NCI-H187 (cell line): ENCODE results near the gene LEFTY2.
"Not testable (repeated sequence)": the region's sequence is repeated elsewhere in the genome, so short reads cannot be mapped to it uniquely, and the experiment has no call there.

Experiments
- DNase-seq, 2 experiments: peaks; one replicate each; lab custom pipeline; 2025; lab: John Stamatoyannopoulos, UW

LEFTY2 gene

DNA sequence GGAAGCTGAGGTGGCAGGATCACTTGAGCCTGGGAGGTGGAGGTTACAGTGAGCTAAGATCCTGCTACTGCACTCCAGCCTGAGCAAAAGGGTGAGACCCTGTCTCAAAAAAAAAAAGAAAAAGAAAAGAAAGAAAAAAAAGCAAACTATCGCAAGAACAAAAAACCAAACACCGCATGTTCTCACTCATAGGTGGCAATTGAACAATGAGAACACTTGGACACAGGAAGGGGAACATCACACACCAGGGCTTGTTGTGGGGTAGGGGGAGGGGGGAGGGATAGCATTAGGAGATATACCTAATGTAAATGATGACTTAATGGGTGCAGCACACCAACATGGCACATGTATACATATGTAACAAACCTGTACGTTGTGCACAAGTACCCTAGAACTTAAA, 11.6 kb downstream of the LEFTY2 start:
- DNase-seq: not testable (repeated sequence)

DNA sequence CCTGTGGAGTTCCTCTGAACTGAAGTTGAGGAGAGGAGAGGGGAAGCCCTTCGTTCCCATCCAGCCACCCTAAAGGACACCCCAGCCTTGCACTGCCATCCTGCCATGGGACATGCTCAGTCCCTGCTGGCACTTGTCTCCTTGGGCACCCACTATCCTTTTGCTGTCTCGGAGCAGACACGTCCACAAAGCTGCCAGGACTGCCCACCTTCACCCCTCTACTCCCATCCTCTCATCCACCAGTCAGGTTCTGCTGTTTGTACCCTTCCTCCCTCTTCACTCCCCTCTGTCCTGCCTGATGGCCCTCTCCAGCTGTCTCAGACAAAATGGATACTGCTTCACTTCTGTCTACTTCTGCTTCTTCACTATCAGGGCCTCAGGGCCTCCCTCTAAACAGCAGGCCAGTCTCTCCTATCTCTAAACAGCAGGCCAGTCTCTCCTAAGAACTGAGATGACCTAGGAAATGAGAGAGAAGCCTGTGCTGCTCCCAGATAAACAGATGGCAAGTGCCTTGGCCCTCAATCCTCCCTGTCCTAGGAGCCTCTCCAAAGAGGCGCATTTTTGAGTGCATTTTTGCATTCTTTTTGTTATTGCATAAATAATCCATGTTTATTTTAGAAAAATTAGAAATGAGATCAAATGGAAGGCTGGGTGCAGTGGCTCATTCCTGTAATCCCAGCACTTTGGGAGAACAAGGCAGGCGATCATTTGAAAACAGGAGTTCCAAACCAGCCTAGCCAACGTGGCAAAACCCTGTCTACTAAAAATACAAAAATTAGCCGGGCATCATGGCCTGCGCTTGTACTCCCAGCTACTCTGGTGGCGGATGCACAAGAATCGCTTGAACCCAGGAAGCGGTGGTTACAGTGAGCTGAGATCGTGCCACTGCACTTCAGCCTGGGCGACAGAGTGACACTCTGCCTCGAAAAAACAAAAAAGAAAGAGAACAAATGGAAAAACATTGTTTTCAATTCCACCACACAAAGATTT, 12.5 kb downstream of the LEFTY2 start:
- DNase-seq: no peak

GRCh38 chr1:225926551-225927113, 14.4 kb downstream of the LEFTY2 start:
- no peak for DNase-seq

DNA sequence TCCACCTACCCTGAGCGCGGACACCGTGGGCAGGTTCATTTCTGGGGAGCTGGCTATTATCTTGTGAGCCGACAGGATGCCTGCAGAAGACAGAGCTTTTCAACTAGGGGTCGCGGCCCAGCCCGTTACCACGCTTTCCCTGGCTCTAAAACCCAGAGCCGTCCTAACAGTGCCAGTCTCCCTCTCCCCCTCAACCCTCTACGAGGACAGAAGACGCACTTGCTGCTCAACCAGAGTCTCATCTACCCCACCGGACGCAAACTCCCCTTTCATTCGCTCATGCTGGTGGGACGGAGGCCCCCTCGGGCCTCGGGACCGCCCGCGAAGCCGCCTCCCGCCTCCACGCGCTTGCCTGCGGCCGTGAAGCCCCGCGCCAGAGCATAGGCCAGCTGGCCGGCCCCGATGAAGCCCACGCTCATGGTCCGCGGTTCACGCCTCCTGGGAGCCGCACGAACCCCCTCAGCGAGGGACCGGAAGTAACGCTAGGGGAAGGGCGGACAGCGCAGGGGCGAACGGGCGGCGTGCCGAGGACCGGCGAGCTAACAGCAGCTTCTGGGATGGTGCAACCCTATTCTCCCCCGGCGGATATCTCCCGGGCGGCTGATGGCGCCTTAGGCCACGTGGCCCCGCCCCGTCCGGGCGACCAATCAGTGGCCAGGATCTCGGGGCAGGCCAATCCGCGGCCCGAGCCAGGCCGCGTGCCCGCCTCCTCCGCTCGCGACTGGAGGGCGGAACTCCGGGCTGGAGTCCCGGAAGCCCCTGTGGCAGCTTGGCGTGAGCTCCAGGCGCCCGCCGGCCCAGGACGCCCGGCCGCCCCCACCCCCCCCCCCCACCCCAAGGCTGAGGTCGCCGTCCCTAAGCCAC, 17.1 kb downstream of the LEFTY2 start, which contains the start of gene PYCR2:
TSS of gene PYCR2 (minus strand) at position 559 of the 864 bp plus-strand sequence. CDS start at position 419, 140 bp downstream.
- peak; percentile 40 to 72 for DNase-seq

- DNase-seq: no peak
These were observed 17.7 kb downstream of the LEFTY2 start for GRCh38 chr1:225923381-225923691.

DNA sequence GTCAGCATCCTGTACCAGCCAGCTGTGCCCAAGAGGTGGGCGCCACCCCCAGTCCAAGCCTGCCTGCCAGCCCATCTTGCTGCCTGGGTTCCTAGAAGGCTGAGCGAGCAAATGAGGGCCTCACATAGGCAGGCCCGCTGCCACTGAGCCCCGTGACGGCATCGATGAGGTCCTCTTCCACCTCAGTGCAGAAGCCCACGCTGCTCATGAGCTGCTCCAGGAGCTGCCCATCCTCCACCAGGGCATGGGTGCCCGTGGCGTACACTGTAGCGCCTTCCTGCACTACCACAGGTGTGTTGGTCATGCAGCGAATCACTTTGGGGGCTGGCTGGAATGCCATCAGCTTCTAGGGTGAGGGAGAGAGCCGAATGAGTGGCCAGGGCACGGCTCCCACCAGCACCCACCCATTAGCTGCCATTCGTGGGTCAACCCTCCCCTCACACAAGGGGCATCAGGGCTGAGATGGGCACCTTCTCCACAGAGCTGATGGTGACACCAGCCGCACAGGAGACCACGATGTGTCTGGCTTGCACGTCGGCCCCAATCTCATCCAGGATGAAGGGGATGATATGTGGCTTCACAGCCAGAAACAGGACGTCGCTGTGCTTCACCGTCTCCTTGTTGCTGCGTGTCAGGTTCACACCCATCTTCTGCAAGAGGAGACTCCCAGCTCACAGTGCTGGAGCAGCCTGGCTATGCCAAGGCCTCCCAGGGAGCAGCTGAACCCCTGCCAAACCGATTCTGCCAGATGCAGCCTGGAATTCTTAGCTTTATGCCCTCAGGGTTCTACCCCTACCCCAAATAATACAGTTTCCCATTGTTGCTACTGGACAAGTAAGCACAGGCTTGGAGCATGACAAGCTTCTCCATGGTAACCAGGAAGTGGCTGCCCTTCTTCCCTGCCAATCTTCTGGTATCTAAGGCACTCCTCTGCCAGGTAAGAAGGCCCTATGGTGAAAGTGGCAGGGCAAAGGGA, 19.0 kb downstream of the LEFTY2 start:
- no peak for DNase-seq

DNA sequence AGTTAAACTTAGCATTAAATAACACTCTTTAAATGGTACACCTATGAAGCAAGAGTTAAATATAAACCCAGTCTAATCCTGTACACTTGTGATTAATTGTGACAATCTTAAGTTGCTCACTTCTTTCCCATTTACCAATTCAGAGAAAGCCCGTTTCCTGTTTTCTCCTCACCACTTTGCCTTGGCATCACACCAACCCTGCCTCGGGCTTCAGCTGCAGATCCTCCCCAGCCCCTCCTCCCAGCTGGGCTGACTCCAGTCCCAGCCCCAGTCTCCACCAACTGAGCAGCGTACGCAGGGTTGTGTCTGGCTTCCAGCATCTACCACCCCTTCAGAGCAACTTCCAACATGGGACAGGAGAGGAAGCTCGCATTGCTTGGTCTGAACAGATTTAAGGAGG, 21.1 kb downstream of the LEFTY2 start:
- DNase-seq: no peak

DNA sequence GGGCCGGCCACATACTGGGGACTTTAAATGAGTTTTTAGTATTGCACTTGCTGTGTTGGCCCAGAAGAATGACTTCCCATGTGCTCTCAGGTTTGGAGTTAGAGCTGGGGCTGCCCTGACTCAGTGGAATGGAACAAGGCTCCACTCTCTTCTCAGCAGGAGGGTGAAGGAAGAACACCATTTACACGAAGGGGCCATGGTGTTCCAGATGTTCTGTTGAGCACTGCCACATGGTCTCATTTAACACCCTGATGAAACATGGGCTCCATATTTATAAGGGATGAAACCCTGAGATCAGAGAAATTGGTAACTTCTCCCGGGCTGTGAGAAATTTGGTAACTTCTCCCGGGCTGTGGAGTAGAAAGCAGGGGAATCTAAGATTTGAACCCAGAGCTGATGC, 22.7 kb downstream of the LEFTY2 start:
- no peak for DNase-seq

DNA sequence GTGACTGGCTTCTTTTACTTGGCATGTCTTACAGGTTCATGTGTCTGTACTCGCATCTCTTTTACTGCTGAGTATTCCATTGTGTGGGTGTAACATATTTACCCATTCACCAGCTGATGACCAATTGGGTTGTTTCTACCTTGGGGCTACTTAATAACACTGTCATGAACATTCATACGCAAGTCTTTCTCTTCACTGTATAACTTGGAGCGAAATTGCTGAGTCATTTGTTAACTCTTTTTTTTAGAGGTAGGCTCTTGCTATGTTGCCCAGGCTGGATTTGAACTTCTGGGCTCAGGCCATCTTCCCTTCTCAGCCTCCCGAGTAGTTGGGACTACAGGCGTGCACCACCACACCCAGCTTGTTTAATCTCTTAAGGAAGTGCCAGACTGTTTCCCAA, 23.5 kb downstream of the LEFTY2 start:
- no peak for DNase-seq

- no peak for DNase-seq
These were observed 23.9 kb downstream of the LEFTY2 start for GRCh38 chr1:225917101-225917500.

DNA sequence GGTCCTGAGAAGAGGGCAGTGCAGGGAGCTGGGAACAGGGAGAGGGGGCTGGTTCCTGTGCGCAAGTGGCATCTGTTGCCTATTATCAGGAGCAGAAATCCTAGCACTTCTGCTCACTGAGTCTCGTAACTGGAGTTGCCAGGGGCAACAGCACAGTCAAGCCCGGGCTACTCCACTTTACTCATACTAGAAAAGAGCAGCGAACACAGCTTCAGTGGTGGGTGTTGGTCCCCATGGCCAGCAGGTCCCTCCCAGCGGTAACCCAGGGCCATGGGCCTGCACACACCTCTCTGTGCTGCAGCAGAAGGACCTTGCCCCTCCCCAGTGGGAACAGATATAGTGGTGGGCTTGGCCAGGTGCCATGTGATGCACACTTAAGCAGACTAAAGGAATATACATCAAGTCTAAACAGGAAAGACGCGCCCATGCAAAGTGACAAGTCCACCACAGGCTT, 25.5 kb downstream of the LEFTY2 start:
- DNase-seq: peak in 1 of 2 experiments; percentile 5

GRCh38 chr1:225914947-225915346, 26.1 kb downstream of the LEFTY2 start:
- no peak for DNase-seq

- no peak for DNase-seq
These were observed 26.6 kb downstream of the LEFTY2 start for GRCh38 chr1:225914391-225914790.

- DNase-seq: no peak
These were observed 29.6 kb downstream of the LEFTY2 start for GRCh38 chr1:225911191-225912130.

DNA sequence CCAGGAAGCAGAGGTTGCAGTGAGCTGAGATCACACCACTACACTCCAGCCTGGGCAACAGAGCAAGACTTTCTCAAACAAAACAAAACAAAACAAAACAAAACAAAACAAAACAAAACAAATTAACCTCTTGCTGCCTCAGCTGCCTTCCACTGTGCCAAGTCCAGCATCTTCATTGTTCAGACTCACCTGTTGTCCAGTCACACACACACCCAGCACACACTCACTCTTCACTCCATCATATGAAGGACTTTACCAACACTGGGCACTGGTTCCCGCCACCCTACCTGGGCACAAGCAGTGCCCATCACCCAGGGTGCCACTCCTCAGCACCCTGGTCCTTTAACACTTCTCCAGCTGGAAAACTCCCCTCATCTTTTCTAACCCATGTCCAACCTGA, 31.5 kb downstream of the LEFTY2 start:
- no peak for DNase-seq

- peak in 1 of 2 experiments; percentile 18 for DNase-seq
These were observed 32.2 kb downstream of the LEFTY2 start for GRCh38 chr1:225908773-225909172.

DNA sequence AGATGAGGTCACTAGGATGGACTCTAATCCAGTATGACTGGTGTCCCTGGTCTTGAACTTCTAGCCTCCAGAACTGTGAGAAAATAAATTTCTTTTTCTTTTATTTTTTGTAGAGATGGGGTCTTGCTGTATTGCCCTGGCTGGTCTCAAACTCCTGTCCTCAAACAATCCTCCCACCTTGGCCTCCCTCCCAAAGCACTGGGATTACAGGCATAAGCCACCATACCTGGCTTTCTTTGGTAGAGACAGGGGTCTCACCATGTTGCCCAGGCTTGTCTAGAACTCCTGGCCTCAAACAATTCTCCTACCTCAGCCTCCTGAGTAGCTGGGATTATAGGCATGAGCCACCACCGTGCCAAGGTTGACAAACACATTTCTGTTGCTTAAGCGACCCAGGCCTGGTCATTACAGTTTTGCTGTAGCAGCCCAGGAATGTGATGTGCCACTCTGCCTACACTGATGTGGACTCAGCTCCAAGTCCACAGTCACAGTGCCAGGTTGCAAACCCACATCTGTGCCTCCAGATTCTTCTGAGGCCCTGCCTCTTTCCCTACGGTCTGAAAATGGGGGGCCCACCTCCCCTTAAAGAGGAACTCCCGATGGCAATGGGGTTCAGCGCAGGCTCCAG, 32.9 kb downstream of the LEFTY2 start:
- no peak for DNase-seq

DNA sequence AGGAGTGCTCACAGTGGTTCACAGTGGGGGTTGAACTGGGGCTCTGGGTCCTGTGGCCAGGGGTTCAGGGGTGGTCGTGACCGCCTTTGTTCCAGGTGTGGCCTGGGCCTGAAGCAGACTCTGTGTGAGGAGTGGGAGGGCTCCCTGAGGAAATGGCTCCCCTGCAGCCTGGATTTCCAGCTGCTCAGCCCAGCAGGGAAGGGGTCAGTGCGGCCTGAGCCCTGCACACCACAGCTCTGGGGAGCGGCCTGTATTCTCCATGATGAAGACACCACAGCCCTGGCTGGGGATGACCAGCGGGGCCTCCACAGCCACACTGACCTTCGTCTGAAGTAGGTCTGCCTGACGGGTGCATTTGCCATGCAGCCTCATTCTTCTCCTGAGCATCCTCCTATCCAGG, 33.7 kb downstream of the LEFTY2 start:
- no peak for DNase-seq

DNA sequence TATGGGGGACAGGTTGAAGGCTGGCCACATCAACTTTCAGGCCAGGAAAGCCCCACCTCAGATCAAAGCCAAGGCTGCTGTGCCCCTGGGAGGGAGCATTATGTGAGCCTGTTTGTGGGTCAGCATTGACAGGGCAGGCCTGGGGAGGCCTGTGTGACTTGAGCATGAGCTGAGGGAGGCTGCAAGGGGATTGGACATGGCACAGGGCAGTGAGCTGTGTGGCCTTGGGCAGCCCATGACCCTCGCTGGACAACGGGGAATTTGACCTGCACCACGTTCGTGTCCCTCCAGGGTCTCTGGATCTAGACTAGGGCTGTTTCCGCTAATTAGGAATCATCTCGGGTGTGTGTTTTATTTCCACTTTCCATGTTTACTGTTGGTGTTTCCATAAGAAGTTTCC, 34.6 kb downstream of the LEFTY2 start:
- no peak for DNase-seq

DNA sequence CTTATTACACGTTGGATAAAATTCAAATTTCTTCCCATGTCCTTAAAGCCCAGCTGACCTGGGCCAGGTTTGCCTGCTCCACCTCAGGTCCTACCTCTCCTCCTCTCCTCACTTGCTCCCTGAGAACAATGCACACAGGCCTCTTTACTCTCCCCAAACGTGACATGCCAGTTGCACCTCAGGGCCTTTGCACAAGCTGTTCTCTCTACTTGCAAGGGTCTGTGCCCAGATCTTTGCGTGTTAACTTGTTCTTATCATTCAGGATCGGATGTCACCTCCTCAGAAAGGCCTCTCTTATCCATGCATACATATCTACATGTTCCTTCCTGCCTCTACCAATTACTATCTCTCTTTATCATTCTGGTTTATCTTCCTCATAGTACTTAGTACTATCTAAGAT, 37.4 kb downstream of the LEFTY2 start:
- no peak for DNase-seq
